ENCODE data around the gene CCDC50. TPM values are rescaled to one million over a fixed set of nuclear protein-coding genes. Genes with fewer than 3 reads are reported as not detected.

CCDC50 gene
- total RNA-seq, 1 donor from 2014 or later, result 58.7 TPM

DNA sequence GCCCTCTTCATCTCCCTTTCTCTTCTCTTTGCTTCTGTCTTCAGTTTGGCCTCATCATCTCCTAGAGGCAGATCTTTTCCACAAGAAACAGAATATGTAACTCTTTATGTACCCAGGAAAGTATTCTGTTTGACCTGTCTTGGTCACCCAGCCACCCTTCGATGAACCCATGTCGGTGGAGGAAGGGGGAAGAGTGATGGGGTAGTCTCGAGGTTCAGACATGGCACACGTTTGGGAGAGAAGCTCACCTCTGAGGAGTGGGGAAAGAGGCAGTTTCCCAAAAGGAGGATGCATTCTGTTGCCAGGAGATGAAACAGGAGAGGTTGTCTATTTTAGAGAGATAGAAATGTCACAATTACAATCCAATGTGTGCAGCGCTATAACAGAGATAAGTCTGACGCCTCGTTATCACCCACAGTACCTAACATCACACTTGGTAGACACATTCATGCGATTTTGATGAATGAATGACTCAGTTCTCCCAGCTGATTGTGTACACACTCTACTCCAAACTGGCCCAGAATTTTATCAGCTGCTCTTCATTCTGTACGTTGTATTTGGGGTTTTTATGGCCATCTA lies 722 bp upstream of the CCDC50 start:
- TF ChIP-seq POLR2A (IDR thresholded peaks at IDR 0.05) (no peak), POLR2AphosphoS5 (IDR thresholded peaks at IDR 0.05; ENCODE audit: insufficient read depth in 1 of 2, low read depth in 1 of 2) (no peak)
- TF ChIP-seq, protein P1, sequence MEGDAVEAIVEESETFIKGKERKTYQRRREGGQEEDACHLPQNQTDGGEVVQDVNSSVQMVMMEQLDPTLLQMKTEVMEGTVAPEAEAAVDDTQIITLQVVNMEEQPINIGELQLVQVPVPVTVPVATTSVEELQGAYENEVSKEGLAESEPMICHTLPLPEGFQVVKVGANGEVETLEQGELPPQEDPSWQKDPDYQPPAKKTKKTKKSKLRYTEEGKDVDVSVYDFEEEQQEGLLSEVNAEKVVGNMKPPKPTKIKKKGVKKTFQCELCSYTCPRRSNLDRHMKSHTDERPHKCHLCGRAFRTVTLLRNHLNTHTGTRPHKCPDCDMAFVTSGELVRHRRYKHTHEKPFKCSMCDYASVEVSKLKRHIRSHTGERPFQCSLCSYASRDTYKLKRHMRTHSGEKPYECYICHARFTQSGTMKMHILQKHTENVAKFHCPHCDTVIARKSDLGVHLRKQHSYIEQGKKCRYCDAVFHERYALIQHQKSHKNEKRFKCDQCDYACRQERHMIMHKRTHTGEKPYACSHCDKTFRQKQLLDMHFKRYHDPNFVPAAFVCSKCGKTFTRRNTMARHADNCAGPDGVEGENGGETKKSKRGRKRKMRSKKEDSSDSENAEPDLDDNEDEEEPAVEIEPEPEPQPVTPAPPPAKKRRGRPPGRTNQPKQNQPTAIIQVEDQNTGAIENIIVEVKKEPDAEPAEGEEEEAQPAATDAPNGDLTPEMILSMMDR (IDR thresholded peaks at IDR 0.05), result no peak
- intact Hi-C loops (cut with DNase I), result no loop called here
- peak overlapping the region; percentile 92 for H3K27ac ChIP-seq

DNA sequence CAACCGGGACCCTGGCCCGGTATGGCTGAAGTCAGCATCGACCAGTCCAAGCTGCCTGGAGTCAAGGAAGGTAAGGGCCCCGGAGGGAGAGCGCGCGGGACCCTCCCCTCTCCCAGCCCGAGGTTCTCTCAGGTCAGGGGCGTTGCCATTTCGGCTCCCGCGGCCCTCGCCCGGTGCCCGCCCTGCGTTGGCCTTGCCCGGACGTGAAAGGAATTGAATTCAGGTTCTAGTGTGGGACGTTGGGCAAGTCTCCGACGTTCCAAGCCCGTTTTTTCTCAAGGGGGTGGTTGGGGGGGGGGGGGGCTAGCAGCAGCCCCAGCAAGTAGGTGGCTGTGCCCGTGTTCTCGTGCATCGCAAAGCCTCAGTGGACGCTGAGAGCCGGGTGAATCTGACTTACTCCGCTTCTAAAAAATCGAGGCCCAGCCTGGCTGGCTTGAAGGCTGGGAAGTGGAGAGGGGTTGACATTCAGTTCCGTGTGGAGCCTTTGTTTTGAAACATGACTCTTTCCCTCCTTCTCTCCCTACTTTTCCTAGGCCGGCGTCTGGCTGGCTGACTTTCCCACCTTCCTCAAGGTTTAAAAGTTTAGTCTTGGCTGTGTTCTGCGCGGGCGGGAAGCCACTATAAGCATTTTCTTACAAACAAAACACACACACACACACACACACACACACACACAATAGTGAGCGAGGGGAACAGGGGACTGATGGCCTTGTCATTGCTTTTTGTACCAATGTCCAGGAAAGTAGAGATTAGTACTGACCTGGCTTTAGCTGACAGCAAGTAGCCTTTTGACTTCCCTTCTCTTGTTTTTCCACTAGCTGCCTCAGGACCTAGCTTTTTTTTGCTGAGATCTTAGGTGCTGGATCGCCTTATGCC lies 698 bp downstream of the CCDC50 start, which contains the start of gene UTS2B:
Gene UTS2B, minus strand, starts transcription at position 873 of the 876 bp plus-strand sequence. CDS start 48,337 bp downstream, outside the sequence.
- Histone ChIP-seq H3K4me1 (peaks cover 42% of the 10 kb centered on the region), H3K4me3 (peak within 1 kb of the TSS; percentile 74 to 82), H3K27me3 (no peaks in the 10 kb centered on the region), H3K9me3 (no peaks in the 10 kb centered on the region), H3K27ac (peak within 1 kb of the TSS; percentile 92), H3K36me3 (no peaks in the 10 kb centered on the region)
- intact Hi-C loops (cut with DNase I), result no loop called here
- TF ChIP-seq, protein P1 (IDR thresholded peaks at IDR 0.05), result no peak
- TF ChIP-seq POLR2AphosphoS5 (IDR thresholded peaks at IDR 0.05; ENCODE audit: insufficient read depth in 1 of 2, low read depth in 1 of 2), result no peak
- TF ChIP-seq POLR2A (IDR thresholded peaks at IDR 0.05), result no peak
- DNase-seq (ENCODE audit: extremely low spot score in 2 of 2), result no peak

More for the DNA sequence above, 722 bp upstream of the CCDC50 start:
- Histone ChIP-seq H3K4me3 (peak overlapping the region; percentile 74 to 82), H3K9me3 (no peaks in the 10 kb centered on the region), H3K4me1 (peaks cover 28% of the 10 kb centered on the region), H3K36me3 (no peaks in the 10 kb centered on the region), H3K27me3 (no peaks in the 10 kb centered on the region)
- DNase-seq (ENCODE audit: extremely low spot score in 2 of 2), result no peak

DNA sequence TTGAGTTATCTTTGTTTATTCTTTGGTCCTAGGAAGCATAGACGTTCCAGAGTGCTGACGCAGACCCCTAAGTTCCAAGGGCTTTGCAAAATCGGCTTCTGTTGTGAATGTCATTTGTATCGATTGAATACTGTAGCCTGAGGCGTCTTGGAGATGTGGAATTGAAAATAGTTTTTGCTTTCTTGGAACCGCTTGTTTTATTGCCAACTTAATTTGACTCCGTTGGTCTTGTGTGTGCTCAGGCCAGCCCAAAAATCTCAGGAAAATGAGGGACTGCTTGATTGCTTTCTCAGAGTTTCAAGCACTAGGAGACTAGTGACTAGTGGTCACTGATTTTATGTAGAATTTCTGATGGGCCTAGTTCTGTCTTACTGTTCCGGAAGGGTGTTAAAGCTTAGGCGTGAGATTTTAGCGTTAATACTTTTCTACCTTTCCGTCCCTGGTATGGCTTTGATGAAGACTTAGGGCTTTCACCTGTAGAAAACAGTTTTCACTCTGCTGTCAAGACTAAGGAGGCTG lies 1.4 kb downstream of the CCDC50 start:
- H3K9me3 ChIP-seq, result no peaks in the 10 kb centered on the region
- TF ChIP-seq POLR2AphosphoS5 (IDR thresholded peaks at IDR 0.05; ENCODE audit: insufficient read depth in 1 of 2, low read depth in 1 of 2), result no peak
- TF ChIP-seq, protein P1 (IDR thresholded peaks at IDR 0.05), result no peak
- no peak for TF ChIP-seq POLR2A (IDR thresholded peaks at IDR 0.05)
- H3K4me1 ChIP-seq, result peaks cover 44% of the 10 kb centered on the region
- no peaks in the 10 kb centered on the region for H3K36me3 ChIP-seq
- H3K4me3 ChIP-seq, result peak overlapping the region; percentile 74 to 82
- no peak for DNase-seq (ENCODE audit: extremely low spot score in 2 of 2)
- peak overlapping the region; percentile 92 for H3K27ac ChIP-seq
- intact Hi-C loops (cut with DNase I), result no loop called here
- H3K27me3 ChIP-seq, result no peaks in the 10 kb centered on the region

DNA sequence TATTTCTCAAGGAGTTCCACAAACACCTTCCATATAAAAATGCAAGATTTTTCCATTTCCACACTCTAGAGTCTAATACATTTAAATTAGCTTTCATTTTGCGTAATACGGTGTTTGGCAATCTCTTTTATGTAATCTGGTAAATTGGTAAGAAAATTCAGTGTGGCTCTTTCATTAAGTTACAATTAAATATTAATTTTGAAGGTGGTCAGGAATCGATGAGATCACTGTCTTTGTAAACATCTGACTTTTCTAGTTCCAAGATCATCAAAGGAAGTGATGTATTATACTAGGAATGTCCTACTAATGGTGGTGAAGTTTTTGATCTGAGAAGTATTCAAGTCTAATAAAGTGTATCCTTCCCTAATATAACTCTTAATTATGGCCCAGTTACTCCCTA lies 2.2 kb downstream of the CCDC50 start:
- no peaks in the 10 kb centered on the region for H3K36me3 ChIP-seq
- H3K9me3 ChIP-seq, result no peaks in the 10 kb centered on the region
- no peaks in the 10 kb centered on the region for H3K27me3 ChIP-seq
- peaks cover 52% of the 10 kb centered on the region for H3K4me1 ChIP-seq
- peak overlapping the region; percentile 92 for H3K27ac ChIP-seq
- peak overlapping the region; percentile 74 to 82 for H3K4me3 ChIP-seq
- TF ChIP-seq, protein P1 (IDR thresholded peaks at IDR 0.05), result no peak
- TF ChIP-seq POLR2AphosphoS5 (IDR thresholded peaks at IDR 0.05; ENCODE audit: insufficient read depth in 1 of 2, low read depth in 1 of 2) (no peak), POLR2A (IDR thresholded peaks at IDR 0.05) (no peak)
- intact Hi-C loops (cut with DNase I), result no loop called here
- DNase-seq (ENCODE audit: extremely low spot score in 2 of 2), result no peak
